Vagina (tissue), 2 donors: ENCODE data around the gene RGS17. TPM values are rescaled to one million over a fixed set of nuclear protein-coding genes. Genes with fewer than 3 reads are reported as not detected.
A peak's percentile ranks its signal among the peaks of the same experiment; 100 is the strongest.
"Not testable (repeated sequence)": the region's sequence is repeated elsewhere in the genome, so short reads cannot be mapped to it uniquely, and the experiment has no call there.

Experiments
- DNase-seq, 2 donors: peaks; one replicate each; pipeline ENCODE4 v3.0.0-alpha.2; 2017; ENCODE audit errors: extremely low spot score in 2 of 2
- H3K27ac ChIP-seq: fragments of 200-600 bp; sonication (generic); one replicate; pipeline ENCODE4 v1.5.1; 2019
- H3K27me3 ChIP-seq: fragments of 200-600 bp; sonication (generic); one replicate; pipeline ENCODE4 v1.5.1; 2019
- H3K36me3 ChIP-seq, 2 donors: fragments of 200-600 bp; sonication (generic); one replicate each; pipeline ENCODE4 v1.5.1; 2017 to 2019
- H3K4me1 ChIP-seq: fragments of 200-600 bp; sonication (generic); one replicate; pipeline ENCODE4 v1.5.1; 2019
- H3K4me3 ChIP-seq, 2 donors: fragments of 200-600 bp; sonication (generic); 1 replicate in 1 of 2; 2 replicates in 1 of 2; pipeline ENCODE4 v1.5.1; 2016 to 2019
- H3K9me3 ChIP-seq: fragments of 200-600 bp; sonication (generic); one replicate; pipeline ENCODE4 v1.5.1; 2019
- POLR2A ChIP-seq, 2 donors: fragments of 450-650 bp; IDR thresholded peaks; one replicate each; pipeline ENCODE4 v1.6.1; 2017; ENCODE audit warnings: antibody characterized with exemption in 2 of 2, mild to moderate bottlenecking in 2 of 2, moderate library complexity in 2 of 2
- POLR2AphosphoS5 ChIP-seq, 2 donors: sonication (generic); formaldehyde crosslinking; IDR thresholded peaks; one replicate each; pipeline ENCODE4 v1.9.0; 2017; ENCODE audit warnings: antibody characterized with exemption in 2 of 2, mild to moderate bottlenecking in 2 of 2, low read depth in 1 of 2; ENCODE audit not compliant: insufficient read depth in 1 of 2
- intact Hi-C: fragments of 100-400 bp; cut with DNase I; formaldehyde crosslinking; loops from one replicate; pipeline ENCODE4 v1.15.1; 2023
- total RNA-seq: library from RNA; depleted of rRNA; stranded (reverse); fragments of >200 nt; gene quantifications from one replicate; pipeline ENCODE4 v1.2.3, GENCODE V29; 2016
- TF ChIP-seq, protein P1 (sequence below), 3 experiments: fragments of 450-650 bp in 2 of 3; fragments of 200-600 bp in 1 of 3; sonication (generic) in 1 of 3; IDR thresholded peaks; one replicate each; pipeline ENCODE4 v1.5.1; 2017 to 2019; ENCODE audit warnings: antibody characterized with exemption in 3 of 3, mild to moderate bottlenecking in 2 of 3, moderate library complexity in 2 of 3

RGS17 gene
- total RNA-seq, 1 donor from 2014 or later: 0.25 TPM

GRCh38 chr6:153001767-153002612, 129.1 kb downstream of the RGS17 start:
- Histone ChIP-seq H3K36me3 (peaks cover 0 to 6% of the 10 kb centered on the region in 2 donors), H3K27ac (peak overlapping the region; percentile 81), H3K4me1 (peaks cover 44% of the 10 kb centered on the region), H3K27me3 (no peaks in the 10 kb centered on the region), H3K4me3 (peak overlapping the region; percentile 68 to 72), H3K9me3 (no peaks in the 10 kb centered on the region)
- DNase-seq: no peak
- intact Hi-C loops: no loop called here
- TF ChIP-seq POLR2AphosphoS5 (IDR thresholded peaks at IDR 0.05; ENCODE audit: insufficient read depth in 1 of 2, low read depth in 1 of 2) (no peak), POLR2A (IDR thresholded peaks at IDR 0.05) (no peak)
- TF ChIP-seq, protein P1, sequence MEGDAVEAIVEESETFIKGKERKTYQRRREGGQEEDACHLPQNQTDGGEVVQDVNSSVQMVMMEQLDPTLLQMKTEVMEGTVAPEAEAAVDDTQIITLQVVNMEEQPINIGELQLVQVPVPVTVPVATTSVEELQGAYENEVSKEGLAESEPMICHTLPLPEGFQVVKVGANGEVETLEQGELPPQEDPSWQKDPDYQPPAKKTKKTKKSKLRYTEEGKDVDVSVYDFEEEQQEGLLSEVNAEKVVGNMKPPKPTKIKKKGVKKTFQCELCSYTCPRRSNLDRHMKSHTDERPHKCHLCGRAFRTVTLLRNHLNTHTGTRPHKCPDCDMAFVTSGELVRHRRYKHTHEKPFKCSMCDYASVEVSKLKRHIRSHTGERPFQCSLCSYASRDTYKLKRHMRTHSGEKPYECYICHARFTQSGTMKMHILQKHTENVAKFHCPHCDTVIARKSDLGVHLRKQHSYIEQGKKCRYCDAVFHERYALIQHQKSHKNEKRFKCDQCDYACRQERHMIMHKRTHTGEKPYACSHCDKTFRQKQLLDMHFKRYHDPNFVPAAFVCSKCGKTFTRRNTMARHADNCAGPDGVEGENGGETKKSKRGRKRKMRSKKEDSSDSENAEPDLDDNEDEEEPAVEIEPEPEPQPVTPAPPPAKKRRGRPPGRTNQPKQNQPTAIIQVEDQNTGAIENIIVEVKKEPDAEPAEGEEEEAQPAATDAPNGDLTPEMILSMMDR (IDR thresholded peaks at IDR 0.05): no peak

DNA sequence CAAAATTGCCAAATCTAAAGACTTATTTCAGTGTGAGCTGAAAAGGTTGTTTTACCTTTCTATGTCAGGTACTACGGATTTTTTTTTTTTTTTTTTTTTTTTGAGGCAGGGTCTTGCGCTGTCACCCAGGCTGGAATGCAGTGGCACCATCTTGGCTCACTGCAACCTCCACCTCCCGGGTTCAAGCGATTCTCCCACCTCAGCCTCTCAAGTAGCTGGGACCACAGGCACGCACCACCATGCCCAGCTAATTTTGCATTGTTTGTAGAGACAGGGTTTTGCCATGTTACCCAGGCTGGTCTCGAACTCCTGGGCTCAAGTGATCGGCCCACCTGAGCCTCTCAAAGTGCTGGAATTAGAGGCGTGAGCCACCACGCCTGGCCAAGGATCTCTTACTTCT, 130.3 kb downstream of the RGS17 start:
- H3K4me1 ChIP-seq: peaks cover 45% of the 10 kb centered on the region
- H3K27me3 ChIP-seq, intact Hi-C loops, H3K4me3 ChIP-seq, H3K36me3 ChIP-seq, H3K27ac ChIP-seq, H3K9me3 ChIP-seq, DNase-seq: not testable (repeated sequence)

DNA sequence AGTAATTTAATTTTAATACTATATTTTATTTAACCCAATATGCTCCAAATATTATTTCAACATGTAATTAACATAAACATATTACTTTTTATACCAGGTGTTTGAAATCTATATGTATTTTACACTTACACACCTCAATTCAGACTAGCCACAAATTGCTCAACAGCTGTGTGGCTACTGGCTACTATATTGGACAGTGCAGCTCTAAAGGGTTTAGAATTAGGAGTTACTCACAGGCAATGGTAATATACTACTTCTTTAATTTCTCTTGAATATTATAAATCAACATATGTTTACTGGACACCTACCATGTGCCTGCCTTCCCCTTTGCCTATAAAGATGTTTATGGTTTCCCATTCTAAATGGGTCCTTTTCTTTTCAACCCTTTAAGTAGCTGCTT, 130.8 kb downstream of the RGS17 start:
- no peaks in the 10 kb centered on the region for H3K9me3 ChIP-seq
- no peak for DNase-seq
- peaks cover 0 to 11% of the 10 kb centered on the region in 2 donors for H3K36me3 ChIP-seq
- peaks cover 49% of the 10 kb centered on the region for H3K4me1 ChIP-seq
- TF ChIP-seq POLR2A (IDR thresholded peaks at IDR 0.05) (no peak), POLR2AphosphoS5 (IDR thresholded peaks at IDR 0.05; ENCODE audit: insufficient read depth in 1 of 2, low read depth in 1 of 2) (no peak)
- TF ChIP-seq, protein P1 (IDR thresholded peaks at IDR 0.05): no peak
- no peak overlapping the region for H3K27ac ChIP-seq
- no peak overlapping the region for H3K4me3 ChIP-seq
- no peaks in the 10 kb centered on the region for H3K27me3 ChIP-seq
- intact Hi-C loops: no loop called here

GRCh38 chr6:152999538-152999937, 131.5 kb downstream of the RGS17 start:
- DNase-seq, H3K27me3 ChIP-seq, H3K27ac ChIP-seq, H3K9me3 ChIP-seq, H3K4me3 ChIP-seq, intact Hi-C loops: not testable (repeated sequence)
- Histone ChIP-seq H3K36me3 (peaks cover 0 to 14% of the 10 kb centered on the region in 2 donors), H3K4me1 (peaks cover 49% of the 10 kb centered on the region)

GRCh38 chr6:152993847-152994246, 137.2 kb downstream of the RGS17 start:
- H3K27ac ChIP-seq: no peak overlapping the region
- peaks cover 12% of the 10 kb centered on the region for H3K4me1 ChIP-seq
- no peak for DNase-seq
- H3K36me3 ChIP-seq: peaks cover 0 to 49% of the 10 kb centered on the region in 2 donors
- intact Hi-C loops: no loop called here
- no peaks in the 10 kb centered on the region for H3K27me3 ChIP-seq
- H3K4me3 ChIP-seq: no peak overlapping the region
- TF ChIP-seq POLR2A (IDR thresholded peaks at IDR 0.05) (no peak), POLR2AphosphoS5 (IDR thresholded peaks at IDR 0.05; ENCODE audit: insufficient read depth in 1 of 2, low read depth in 1 of 2) (no peak)
- TF ChIP-seq, protein P1 (IDR thresholded peaks at IDR 0.05): no peak
- no peaks in the 10 kb centered on the region for H3K9me3 ChIP-seq

DNA sequence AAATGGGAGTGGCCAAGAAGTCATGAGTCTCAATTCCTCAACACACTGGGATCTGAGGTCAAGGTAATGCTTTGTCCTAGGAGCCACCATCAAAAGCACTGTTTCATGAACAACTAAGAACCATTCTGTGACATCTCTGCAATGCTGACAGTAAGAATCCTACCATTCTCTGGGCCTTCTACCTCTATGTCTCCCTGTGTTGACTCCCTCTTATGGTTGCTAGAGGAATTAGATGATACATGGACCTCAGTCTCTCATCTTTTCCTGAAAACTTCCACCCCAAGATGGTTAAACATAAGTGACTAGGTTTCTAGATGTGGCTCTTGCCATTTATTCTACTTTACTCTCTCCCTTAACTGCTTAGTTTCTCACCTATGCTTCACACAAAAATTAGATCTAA, 137.7 kb downstream of the RGS17 start:
- Histone ChIP-seq H3K27ac (no peak overlapping the region), H3K36me3 (peaks cover 0 to 49% of the 10 kb centered on the region in 2 donors), H3K4me1 (peaks cover 12% of the 10 kb centered on the region), H3K9me3 (no peaks in the 10 kb centered on the region), H3K27me3 (no peaks in the 10 kb centered on the region), H3K4me3 (no peak overlapping the region)
- TF ChIP-seq, protein P1 (IDR thresholded peaks at IDR 0.05): no peak
- TF ChIP-seq POLR2AphosphoS5 (IDR thresholded peaks at IDR 0.05; ENCODE audit: insufficient read depth in 1 of 2, low read depth in 1 of 2) (no peak), POLR2A (IDR thresholded peaks at IDR 0.05) (no peak)
- intact Hi-C loops: no loop called here
- DNase-seq: no peak
